GM18508 (cell line): Measurements from ENCODE around the gene CDNF.

Experiments used
- ATAC-seq: cut with Tn5 transposase; IDR thresholded peaks from one replicate; pipeline ENCODE4 v1.9.1; 2021; ENCODE audit warnings: moderate number of reproducible peaks; ENCODE audit not compliant: insufficient read depth, unreplicated experiment

The CDNF gene

DNA sequence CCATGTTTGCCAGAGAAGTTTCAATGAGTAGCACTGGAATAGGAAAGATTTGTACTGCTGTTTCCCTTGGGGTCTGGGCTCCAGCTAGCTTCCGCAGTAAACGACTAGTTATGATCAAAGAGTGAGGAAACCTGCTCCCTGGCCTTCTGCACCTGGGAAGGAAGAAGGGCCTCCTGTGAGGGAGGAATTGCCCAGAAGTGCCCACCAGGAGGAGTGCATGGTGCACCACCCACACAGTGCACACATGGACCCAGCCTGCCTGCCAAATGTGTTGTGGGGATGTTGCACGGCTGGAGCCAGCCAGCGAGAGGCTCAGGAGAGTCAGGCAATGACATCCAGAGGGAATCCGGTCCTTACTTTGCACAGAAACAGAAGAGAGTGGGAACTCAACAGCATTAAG is 36.1 kb downstream of the CDNF start:
- no peak for ATAC-seq

GRCh38 chr10:14800397-14800796 is 37.4 kb downstream of the CDNF start:
- ATAC-seq: no peak

- no peak for ATAC-seq
Measured at GRCh38 chr10:14798636-14799035, 39.2 kb downstream of the CDNF start.

- ATAC-seq: no peak
Measured at GRCh38 chr10:14787938-14788337, 49.9 kb downstream of the CDNF start.

DNA sequence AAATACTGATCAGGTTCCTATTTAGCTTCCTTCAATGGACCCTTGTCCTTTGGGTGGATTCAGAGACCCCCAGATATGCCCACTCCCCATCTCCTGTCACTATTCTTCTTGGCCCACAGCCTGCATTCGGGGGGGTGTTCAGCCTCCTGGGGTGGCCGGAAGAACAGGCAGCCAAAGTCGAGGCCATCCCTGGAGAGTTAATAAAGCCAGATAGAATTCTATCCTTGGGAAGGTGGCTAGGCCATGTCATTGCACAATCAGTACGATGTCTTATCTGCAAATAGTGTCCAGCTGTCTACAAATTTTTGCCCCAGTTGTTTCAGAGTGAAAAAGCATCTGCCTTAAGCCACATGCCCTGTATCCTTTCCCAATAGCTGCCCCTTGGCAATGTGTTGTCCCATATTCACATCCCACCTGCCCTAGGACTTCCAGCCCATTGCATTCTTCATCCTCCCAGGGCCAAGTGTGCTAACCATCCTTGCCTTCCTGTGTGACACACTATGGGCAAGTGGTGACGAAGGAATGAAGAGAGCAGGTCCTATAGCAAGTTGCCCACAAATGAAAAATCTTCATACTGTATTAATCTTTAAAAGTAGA is 53.3 kb downstream of the CDNF start:
- ATAC-seq: no peak

- no peak for ATAC-seq
Measured at GRCh38 chr10:14782691-14783363, 55.0 kb downstream of the CDNF start.

DNA sequence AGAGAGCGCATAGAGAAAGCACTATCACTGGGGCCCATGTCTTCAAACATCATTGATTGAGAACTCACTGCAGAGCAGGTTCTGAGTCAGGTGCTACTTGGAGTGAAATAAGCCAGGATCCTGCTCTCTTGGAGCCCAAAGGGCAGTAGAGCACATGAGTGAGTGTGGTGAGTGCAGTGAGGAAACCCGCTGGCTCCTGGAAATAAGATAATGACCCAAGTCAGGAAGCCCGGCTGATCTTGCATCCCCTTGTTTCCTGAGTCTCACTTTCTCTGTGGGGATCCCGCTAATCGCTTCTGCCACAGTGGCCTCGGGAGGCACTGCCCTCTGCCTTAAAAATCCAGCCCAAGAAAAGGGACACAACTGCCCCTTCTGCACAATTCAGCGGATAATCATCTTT is 56.1 kb downstream of the CDNF start:
- no peak for ATAC-seq

DNA sequence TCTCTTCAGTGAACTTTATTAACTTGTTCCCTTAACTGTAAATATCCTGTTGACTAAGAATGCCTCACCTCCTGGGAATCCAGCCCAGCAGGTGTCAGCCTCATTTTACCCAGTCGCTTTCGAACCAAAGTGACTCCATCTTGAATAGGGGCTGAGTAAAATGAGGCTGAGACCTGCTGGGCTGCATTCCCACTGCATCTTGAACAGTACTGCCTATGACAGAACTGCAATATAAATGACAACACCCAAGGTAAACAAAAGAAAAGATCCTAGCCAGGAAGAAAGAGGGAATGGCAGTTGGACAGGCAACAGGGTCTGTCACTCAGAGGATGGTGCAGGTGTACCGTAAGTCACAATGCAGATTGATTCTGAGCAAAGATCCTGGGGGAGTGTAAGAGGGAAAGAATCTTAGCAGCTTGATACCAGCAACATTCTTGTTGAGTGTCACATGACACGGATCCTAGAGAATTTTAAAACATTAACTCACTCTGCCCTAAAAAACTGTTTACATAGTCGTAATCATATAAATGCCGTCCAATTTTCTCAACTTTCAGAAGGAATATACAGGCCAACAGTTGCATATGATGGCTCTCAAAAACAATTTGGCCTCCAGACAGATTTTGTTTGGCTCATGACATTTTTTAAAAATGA is 58.7 kb downstream of the CDNF start:
- no peak for ATAC-seq

GRCh38 chr10:14776546-14776945 is 61.3 kb downstream of the CDNF start:
- ATAC-seq: no peak

GRCh38 chr10:14775656-14776055 is 62.2 kb downstream of the CDNF start:
- ATAC-seq: no peak

GRCh38 chr10:14774797-14775196 is 63.0 kb downstream of the CDNF start, which contains the start of gene FAM107B:
Gene FAM107B (minus strand): TSS chr10:14774897. CDS start chr10:14774663, 234 bp downstream.
- no peak for ATAC-seq

- ATAC-seq: no peak
Measured at GRCh38 chr10:14774214-14774580, 63.6 kb downstream of the CDNF start.

- ATAC-seq: no peak
Measured at GRCh38 chr10:14773551-14774213, 64.2 kb downstream of the CDNF start.

DNA sequence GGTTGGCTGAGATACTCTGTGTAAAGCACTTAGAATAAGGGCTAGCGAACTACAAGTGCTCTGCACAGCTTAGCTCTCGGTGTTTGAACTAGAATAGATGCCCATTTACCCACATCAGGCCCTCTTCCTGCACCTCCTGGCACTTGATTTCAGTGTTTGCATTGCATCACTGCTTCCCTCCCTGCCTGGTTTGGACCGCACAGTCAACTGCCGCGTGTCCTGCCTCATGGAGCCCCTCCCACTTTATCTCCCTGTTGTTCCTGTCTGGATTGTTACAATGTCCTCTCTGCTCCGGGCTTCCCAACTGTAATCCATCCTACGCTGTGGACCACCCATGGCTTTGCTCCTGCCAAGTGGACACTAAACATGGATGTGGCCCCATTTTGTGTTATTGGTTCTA is 65.4 kb downstream of the CDNF start:
- no peak for ATAC-seq

DNA sequence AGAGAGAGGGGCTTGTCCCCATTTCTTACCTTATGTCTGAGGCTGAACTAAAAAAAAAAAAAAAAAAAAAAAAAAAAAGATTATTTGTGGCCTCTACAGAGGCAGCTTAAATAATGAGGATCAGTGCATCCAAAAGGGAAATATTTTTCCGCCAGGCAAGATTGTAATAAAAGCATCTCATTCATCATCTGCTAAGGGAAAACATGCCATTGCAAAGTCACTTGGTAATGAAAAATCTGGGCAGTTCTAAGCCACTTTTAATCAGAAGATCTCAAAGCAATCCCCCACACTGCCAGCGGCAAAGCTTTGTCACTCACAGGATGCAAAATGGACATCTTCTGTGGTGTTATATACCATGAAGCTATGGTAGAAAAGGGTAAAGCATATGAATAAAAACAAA is 66.9 kb downstream of the CDNF start:
- no peak for ATAC-seq
